Measurements from ENCODE around the gene CLHC1. TPM values are rescaled to one million over a fixed set of nuclear protein-coding genes. Genes with fewer than 3 reads are reported as not detected.
A peak's percentile ranks its signal among the peaks of the same experiment; 100 is the strongest.
"Not testable (repeated sequence)": the region's sequence is repeated elsewhere in the genome, so short reads cannot be mapped to it uniquely, and the experiment has no call there.

Gene CLHC1
- total and polyA plus RNA-seq, 2 donors (not counting 1 experiment from before 2014, with no cell fraction given) = 6.5 to 11.9 TPM

DNA sequence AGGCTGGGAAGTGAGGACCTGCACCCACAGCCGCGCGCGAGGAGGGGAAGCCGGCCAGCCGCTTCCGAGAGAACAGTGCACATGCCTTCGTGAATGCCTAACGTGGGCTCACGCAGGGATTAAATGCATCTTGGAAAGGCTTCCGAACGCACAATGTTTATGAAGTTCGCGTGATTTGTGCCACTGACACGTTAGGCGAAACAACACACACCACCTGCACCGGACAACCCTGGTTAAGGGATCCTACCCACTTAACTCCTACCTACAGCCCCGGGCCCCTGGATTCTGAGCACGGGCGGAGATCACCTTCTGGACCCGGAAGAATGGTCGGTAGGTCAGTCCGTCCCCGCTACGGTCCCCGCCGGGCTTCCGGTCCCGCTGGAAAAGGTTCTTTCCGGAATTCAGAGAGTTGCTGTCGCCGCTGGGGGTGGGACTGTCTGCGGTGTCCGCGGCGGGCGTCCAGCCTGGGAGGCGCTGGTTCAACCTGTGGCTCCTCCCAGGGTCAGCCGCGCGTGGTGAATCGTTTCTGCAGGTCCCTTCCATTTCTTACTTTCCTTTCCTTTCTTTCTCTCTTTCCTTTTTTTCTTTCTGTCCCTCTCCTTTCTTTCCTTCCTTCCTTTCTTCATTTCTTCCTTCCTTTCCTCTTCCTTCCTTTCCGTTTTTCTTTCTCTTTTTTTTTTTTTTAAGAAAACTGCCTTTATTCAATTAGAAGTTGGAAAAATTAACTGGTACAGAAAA lies 37.0 kb upstream of the CLHC1 start, which contains the start of gene MTIF2:
TSS of gene MTIF2 (minus strand) at position 325 of the 738 bp plus-strand sequence. CDS start 5,373 bp downstream, outside the sequence.
- Histone ChIP-seq H4K20me1 (ENCODE audit: control insufficient read depth, extremely low read depth, insufficient read depth, low read length) (no peaks in the 10 kb centered on the region), H3K4me2 (ENCODE audit: extremely low read depth, insufficient read depth, low read length) (peak within 1 kb of the TSS; percentile 90), H3K36me3 (ENCODE audit: control insufficient read depth, insufficient read depth, low read length) (no peaks in the 10 kb centered on the region), H3K9me3 (ENCODE audit: control insufficient read depth, insufficient read depth, low read depth, low read length) (no peaks in the 10 kb centered on the region), H3K9ac (ENCODE audit: insufficient read depth, low read length) (peak within 1 kb of the TSS; percentile 76), H3K4me3 (replicated peaks in 1 of 4; ENCODE audit: control extremely low read depth in 1 of 4, insufficient read depth in 1 of 4, low read depth in 3 of 4, low read length in 4 of 4) (peak within 1 kb of the TSS; percentile 88 to 98 (median 90)), H3K79me2 (ENCODE audit: control insufficient read depth, insufficient read depth, low read length) (peaks cover 6% of the 10 kb centered on the region), H3K27ac (ENCODE audit: insufficient read depth, low read length) (peak within 1 kb of the TSS; percentile 78), H3K27me3 (ENCODE audit: control insufficient read depth, insufficient read depth, low read length) (no peaks in the 10 kb centered on the region), H2AFZ (ENCODE audit: low read length) (peak within 1 kb of the TSS; percentile 100), H3K4me1 (ENCODE audit: control insufficient read depth, extremely low read depth, insufficient read depth, low read length) (no peaks in the 10 kb centered on the region)
- DNase-seq (ENCODE audit: low read depth in 2 of 2) = peak; percentile 93 to 94
- TF ChIP-seq, protein P1, sequence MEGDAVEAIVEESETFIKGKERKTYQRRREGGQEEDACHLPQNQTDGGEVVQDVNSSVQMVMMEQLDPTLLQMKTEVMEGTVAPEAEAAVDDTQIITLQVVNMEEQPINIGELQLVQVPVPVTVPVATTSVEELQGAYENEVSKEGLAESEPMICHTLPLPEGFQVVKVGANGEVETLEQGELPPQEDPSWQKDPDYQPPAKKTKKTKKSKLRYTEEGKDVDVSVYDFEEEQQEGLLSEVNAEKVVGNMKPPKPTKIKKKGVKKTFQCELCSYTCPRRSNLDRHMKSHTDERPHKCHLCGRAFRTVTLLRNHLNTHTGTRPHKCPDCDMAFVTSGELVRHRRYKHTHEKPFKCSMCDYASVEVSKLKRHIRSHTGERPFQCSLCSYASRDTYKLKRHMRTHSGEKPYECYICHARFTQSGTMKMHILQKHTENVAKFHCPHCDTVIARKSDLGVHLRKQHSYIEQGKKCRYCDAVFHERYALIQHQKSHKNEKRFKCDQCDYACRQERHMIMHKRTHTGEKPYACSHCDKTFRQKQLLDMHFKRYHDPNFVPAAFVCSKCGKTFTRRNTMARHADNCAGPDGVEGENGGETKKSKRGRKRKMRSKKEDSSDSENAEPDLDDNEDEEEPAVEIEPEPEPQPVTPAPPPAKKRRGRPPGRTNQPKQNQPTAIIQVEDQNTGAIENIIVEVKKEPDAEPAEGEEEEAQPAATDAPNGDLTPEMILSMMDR (conservative IDR thresholded peaks at IDR 0.05 in 1 of 2, IDR thresholded peaks at IDR 0.05 in 1 of 2; ENCODE audit: low read depth in 1 of 2, low read length in 2 of 2) = no peak
- no peak for TF ChIP-seq EZH2 (IDR thresholded peaks at IDR 0.05; ENCODE audit: low read length, missing control alignments)

DNA sequence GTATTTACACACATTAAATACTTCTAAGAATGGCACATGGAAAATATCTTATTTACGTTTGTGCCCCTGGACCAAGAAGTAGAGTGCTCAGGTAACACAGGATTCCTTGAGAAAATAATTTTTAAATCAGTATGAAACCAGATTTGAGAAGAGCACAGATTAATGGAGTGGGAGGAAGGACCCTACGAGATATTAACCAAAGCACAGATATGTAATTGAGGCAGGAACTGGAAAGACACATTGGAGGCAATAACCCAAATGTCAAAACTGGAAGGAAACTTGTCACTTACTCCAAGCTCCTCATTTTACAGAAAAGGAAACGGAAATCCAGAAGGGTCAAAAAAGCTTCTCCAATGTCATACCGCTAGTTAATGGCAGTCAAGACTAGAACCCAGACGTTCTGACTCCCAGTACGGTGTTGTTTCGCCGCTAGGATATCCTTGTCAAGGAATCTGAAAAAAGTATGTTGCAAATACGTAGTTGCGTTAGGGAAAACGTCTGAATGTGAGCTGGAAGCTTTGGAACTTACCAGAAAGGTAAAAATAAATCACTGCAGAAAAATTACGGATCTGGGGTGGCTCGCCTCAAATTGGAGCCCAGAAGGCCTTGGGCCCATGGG lies 36.3 kb upstream of the CLHC1 start:
- Histone ChIP-seq H3K79me2 (ENCODE audit: control insufficient read depth, insufficient read depth, low read length) (peaks cover 6% of the 10 kb centered on the region), H3K9me3 (ENCODE audit: control insufficient read depth, insufficient read depth, low read depth, low read length) (no peaks in the 10 kb centered on the region), H2AFZ (ENCODE audit: low read length) (peak overlapping the region; percentile 100), H3K4me1 (ENCODE audit: control insufficient read depth, extremely low read depth, insufficient read depth, low read length) (no peaks in the 10 kb centered on the region), H3K4me3 (replicated peaks in 1 of 4; ENCODE audit: control extremely low read depth in 1 of 4, insufficient read depth in 1 of 4, low read depth in 3 of 4, low read length in 4 of 4) (peak overlapping the region; percentile 88 to 98 (median 90)), H3K27ac (ENCODE audit: insufficient read depth, low read length) (peak overlapping the region; percentile 78), H3K27me3 (ENCODE audit: control insufficient read depth, insufficient read depth, low read length) (no peaks in the 10 kb centered on the region), H3K4me2 (ENCODE audit: extremely low read depth, insufficient read depth, low read length) (peak overlapping the region; percentile 90), H3K36me3 (ENCODE audit: control insufficient read depth, insufficient read depth, low read length) (no peaks in the 10 kb centered on the region), H3K9ac (ENCODE audit: insufficient read depth, low read length) (peak overlapping the region; percentile 76), H4K20me1 (ENCODE audit: control insufficient read depth, extremely low read depth, insufficient read depth, low read length) (no peaks in the 10 kb centered on the region)
- DNase-seq (ENCODE audit: low read depth in 2 of 2) = peak in 1 of 2 donors; percentile 5
- TF ChIP-seq, protein P1 (conservative IDR thresholded peaks at IDR 0.05 in 1 of 2, IDR thresholded peaks at IDR 0.05 in 1 of 2; ENCODE audit: low read depth in 1 of 2, low read length in 2 of 2) = no peak
- no peak for TF ChIP-seq EZH2 (IDR thresholded peaks at IDR 0.05; ENCODE audit: low read length, missing control alignments)

DNA sequence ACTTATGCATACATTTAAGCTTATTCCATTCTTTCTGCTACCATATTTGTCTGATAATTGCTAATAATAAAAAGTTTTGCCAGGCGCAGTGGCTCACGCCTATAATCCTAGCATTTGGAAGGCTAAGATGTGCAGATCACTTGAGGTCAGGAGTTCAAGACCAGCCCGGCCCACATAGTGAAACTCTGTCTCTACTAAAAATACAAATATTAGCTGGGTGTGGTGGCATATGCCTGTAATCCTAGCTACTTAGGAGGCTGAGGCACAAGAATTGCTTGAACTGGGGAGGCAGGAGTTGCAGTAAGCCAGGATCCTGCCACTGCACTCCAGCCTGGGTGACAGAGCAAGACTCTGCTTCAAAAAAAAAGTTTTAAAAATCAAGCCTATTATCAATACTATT lies 27.5 kb upstream of the CLHC1 start:
- not testable (repeated sequence) for DNase-seq (ENCODE audit: low read depth in 2 of 2); H3K4me1 ChIP-seq (ENCODE audit: control insufficient read depth, extremely low read depth, insufficient read depth, low read length); H3K27me3 ChIP-seq (ENCODE audit: control insufficient read depth, insufficient read depth, low read length); H3K27ac ChIP-seq (ENCODE audit: insufficient read depth, low read length); H4K20me1 ChIP-seq (ENCODE audit: control insufficient read depth, extremely low read depth, insufficient read depth, low read length); H3K9ac ChIP-seq (ENCODE audit: insufficient read depth, low read length); H3K9me3 ChIP-seq (ENCODE audit: control insufficient read depth, insufficient read depth, low read depth, low read length); H3K4me2 ChIP-seq (ENCODE audit: extremely low read depth, insufficient read depth, low read length); H3K36me3 ChIP-seq (ENCODE audit: control insufficient read depth, insufficient read depth, low read length); H3K79me2 ChIP-seq (ENCODE audit: control insufficient read depth, insufficient read depth, low read length); H2AFZ ChIP-seq (ENCODE audit: low read length); H3K4me3 ChIP-seq (replicated peaks in 1 of 4; ENCODE audit: control extremely low read depth in 1 of 4, insufficient read depth in 1 of 4, low read depth in 3 of 4, low read length in 4 of 4)

Data from fibroblast of lung (primary cell).